Right renal pelvis (tissue), 4 donors: Measurements from ENCODE around the gene ADIPOR2. TPM values are rescaled to one million over a fixed set of nuclear protein-coding genes. Genes with fewer than 3 reads are reported as not detected.
A peak's percentile ranks its signal among the peaks of the same experiment; 100 is the strongest.
"Not testable (repeated sequence)": the region's sequence is repeated elsewhere in the genome, so short reads cannot be mapped to it uniquely, and the experiment has no call there.

Experiments
- DNase-seq, 4 donors: peaks; one replicate each; pipeline ENCODE4 v3.0.0-alpha.2; 2013; ENCODE audit warnings: low read depth in 4 of 4, low spot score in 3 of 4, missing footprints in 1 of 4
- polyA plus RNA-seq, 4 donors: library from polyadenylated mRNA; unstranded; fragments of 120-200 nt; gene quantifications; one replicate each; pipeline ENCODE4 v1.2.1, GENCODE V29; 2013; ENCODE audit not compliant: insufficient read length in 4 of 4

Gene ADIPOR2
- polyA plus RNA-seq, 4 donors = 46.1 to 52.6 (median 51.2) TPM

- DNase-seq = no peak
Measured at GRCh38 chr12:1731019-1731687, 40.3 kb downstream of the ADIPOR2 start.

- DNase-seq = not testable (repeated sequence)
Measured at GRCh38 chr12:1731688-1732078, 40.8 kb downstream of the ADIPOR2 start.

- no peak for DNase-seq
Measured at GRCh38 chr12:1732914-1733313, 42.0 kb downstream of the ADIPOR2 start.

- DNase-seq = not testable (repeated sequence)
Measured at GRCh38 chr12:1733712-1734111, 42.8 kb downstream of the ADIPOR2 start.

- DNase-seq = no peak
Measured at GRCh38 chr12:1737652-1738286, 46.9 kb downstream of the ADIPOR2 start.

- DNase-seq = no peak
Measured at GRCh38 chr12:1738446-1738845, 47.6 kb downstream of the ADIPOR2 start.

- DNase-seq = no peak
Measured at GRCh38 chr12:1739368-1739767, 48.5 kb downstream of the ADIPOR2 start.

GRCh38 chr12:1740161-1740948 lies 49.5 kb downstream of the ADIPOR2 start:
- DNase-seq = peak in 3 of 4 donors; percentile 14 to 22 (median 18)

- no peak for DNase-seq
Measured at GRCh38 chr12:1741154-1741949, 50.5 kb downstream of the ADIPOR2 start.

GRCh38 chr12:1744932-1745331 lies 54.1 kb downstream of the ADIPOR2 start:
- DNase-seq = no peak

- DNase-seq = no peak
Measured at GRCh38 chr12:1747609-1748008, 56.7 kb downstream of the ADIPOR2 start.

- no peak for DNase-seq
Measured at GRCh38 chr12:1749019-1749418, 58.1 kb downstream of the ADIPOR2 start.

- DNase-seq = no peak
Measured at GRCh38 chr12:1750300-1750699, 59.4 kb downstream of the ADIPOR2 start.

GRCh38 chr12:1758376-1758775 lies 67.5 kb downstream of the ADIPOR2 start:
- no peak for DNase-seq

- DNase-seq = no peak
Measured at GRCh38 chr12:1758887-1759286, 68.0 kb downstream of the ADIPOR2 start.

GRCh38 chr12:1760566-1761382 lies 69.9 kb downstream of the ADIPOR2 start:
- no peak for DNase-seq

GRCh38 chr12:1761857-1762256 lies 71.0 kb downstream of the ADIPOR2 start:
- DNase-seq = no peak

GRCh38 chr12:1763153-1763552 lies 72.3 kb downstream of the ADIPOR2 start:
- no peak for DNase-seq

- no peak for DNase-seq
Measured at GRCh38 chr12:1766110-1766509, 75.2 kb downstream of the ADIPOR2 start.
